HG03060 (cell line): ENCODE measurements around the gene SLC13A4.
A peak's percentile ranks its signal among the peaks of the same experiment; 100 is the strongest.
"Not testable (repeated sequence)": the region's sequence is repeated elsewhere in the genome, so short reads cannot be mapped to it uniquely, and the experiment has no call there.

ENCODE experiments used
- ATAC-seq: cut with Tn5 transposase; IDR thresholded peaks from one replicate; pipeline ENCODE4 v1.9.1; 2021; ENCODE audit warnings: low read depth, moderate number of reproducible peaks; ENCODE audit not compliant: unreplicated experiment

The SLC13A4 gene

GRCh38 chr7:135704698-135705097 lies 23.3 kb downstream of the SLC13A4 start:
- no peak for ATAC-seq

- ATAC-seq, result no peak
Observed at GRCh38 chr7:135704074-135704473, 23.9 kb downstream of the SLC13A4 start.

- ATAC-seq, result no peak
Observed at GRCh38 chr7:135697276-135698049, 30.5 kb downstream of the SLC13A4 start.

GRCh38 chr7:135693558-135693957 lies 34.4 kb downstream of the SLC13A4 start:
- no peak for ATAC-seq

GRCh38 chr7:135692606-135693005 lies 35.4 kb downstream of the SLC13A4 start:
- ATAC-seq, result not testable (repeated sequence)

GRCh38 chr7:135692055-135692454 lies 35.9 kb downstream of the SLC13A4 start:
- ATAC-seq, result no peak

GRCh38 chr7:135690566-135690965 lies 37.4 kb downstream of the SLC13A4 start:
- no peak for ATAC-seq

- ATAC-seq, result no peak
Observed at GRCh38 chr7:135687466-135687865, 40.5 kb downstream of the SLC13A4 start.

GRCh38 chr7:135685306-135686084 lies 42.5 kb downstream of the SLC13A4 start:
- no peak for ATAC-seq

- no peak for ATAC-seq
Observed at GRCh38 chr7:135684699-135685098, 43.3 kb downstream of the SLC13A4 start.

GRCh38 chr7:135684136-135684535 lies 43.9 kb downstream of the SLC13A4 start:
- no peak for ATAC-seq

GRCh38 chr7:135683609-135684008 lies 44.4 kb downstream of the SLC13A4 start:
- ATAC-seq, result no peak

- ATAC-seq, result no peak
Observed at GRCh38 chr7:135682191-135682590, 45.8 kb downstream of the SLC13A4 start.

GRCh38 chr7:135681762-135682161 lies 46.2 kb downstream of the SLC13A4 start:
- ATAC-seq, result no peak

GRCh38 chr7:135678612-135679575 lies 49.1 kb downstream of the SLC13A4 start:
- no peak for ATAC-seq

GRCh38 chr7:135673360-135673706 lies 54.7 kb downstream of the SLC13A4 start:
- no peak for ATAC-seq

GRCh38 chr7:135672560-135673359 lies 55.2 kb downstream of the SLC13A4 start:
- peak; percentile 68 for ATAC-seq

- ATAC-seq, result no peak
Observed at GRCh38 chr7:135670179-135670578, 57.8 kb downstream of the SLC13A4 start.

GRCh38 chr7:135669774-135670173 lies 58.2 kb downstream of the SLC13A4 start:
- no peak for ATAC-seq

- not testable (repeated sequence) for ATAC-seq
Observed at GRCh38 chr7:135668852-135669395, 59.1 kb downstream of the SLC13A4 start.
